Gastrocnemius medialis (tissue), 4 donors: ENCODE measurements around the gene ELMO1.

ENCODE experiments used
- POLR2A ChIP-seq, 2 donors: fragments of 450-650 bp; IDR thresholded peaks; one replicate each; pipeline ENCODE4 v1.6.1; 2017; ENCODE audit warnings: antibody characterized with exemption in 2 of 2, mild to moderate bottlenecking in 2 of 2, moderate library complexity in 2 of 2
- TF ChIP-seq, protein P1 (sequence below), 5 experiments: fragments of 450-650 bp in 3 of 5; fragments of 200-600 bp in 2 of 5; sonication (generic) in 2 of 5; IDR thresholded peaks in 4 of 5; conservative IDR thresholded peaks in 1 of 5; 1 replicate in 4 of 5; 2 replicates in 1 of 5; pipeline ENCODE4 v1.5.1; 2016 to 2019; ENCODE audit warnings: antibody characterized with exemption in 5 of 5, mild to moderate bottlenecking in 3 of 5, moderate library complexity in 3 of 5

DNA sequence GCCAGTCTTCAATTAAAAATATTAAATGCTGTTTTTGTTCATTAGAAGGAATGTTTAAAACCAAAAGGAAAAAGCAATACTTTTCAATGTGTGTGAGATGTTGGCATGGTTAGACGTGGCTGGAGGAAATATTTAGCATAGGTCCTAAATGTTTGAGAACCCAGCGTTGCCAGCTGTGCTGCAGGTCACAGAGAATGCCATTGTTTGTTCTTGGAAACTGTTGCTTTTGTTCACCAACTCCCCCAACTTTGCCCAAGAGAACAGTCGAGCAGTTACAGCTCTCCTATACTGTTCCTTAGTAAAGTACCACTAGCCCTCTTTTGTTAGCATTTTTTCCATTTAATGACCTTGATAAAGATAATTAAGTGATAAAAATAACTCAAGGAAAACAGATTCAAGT lies 44.5 kb upstream of the ELMO1 start:
- TF ChIP-seq, protein P1, sequence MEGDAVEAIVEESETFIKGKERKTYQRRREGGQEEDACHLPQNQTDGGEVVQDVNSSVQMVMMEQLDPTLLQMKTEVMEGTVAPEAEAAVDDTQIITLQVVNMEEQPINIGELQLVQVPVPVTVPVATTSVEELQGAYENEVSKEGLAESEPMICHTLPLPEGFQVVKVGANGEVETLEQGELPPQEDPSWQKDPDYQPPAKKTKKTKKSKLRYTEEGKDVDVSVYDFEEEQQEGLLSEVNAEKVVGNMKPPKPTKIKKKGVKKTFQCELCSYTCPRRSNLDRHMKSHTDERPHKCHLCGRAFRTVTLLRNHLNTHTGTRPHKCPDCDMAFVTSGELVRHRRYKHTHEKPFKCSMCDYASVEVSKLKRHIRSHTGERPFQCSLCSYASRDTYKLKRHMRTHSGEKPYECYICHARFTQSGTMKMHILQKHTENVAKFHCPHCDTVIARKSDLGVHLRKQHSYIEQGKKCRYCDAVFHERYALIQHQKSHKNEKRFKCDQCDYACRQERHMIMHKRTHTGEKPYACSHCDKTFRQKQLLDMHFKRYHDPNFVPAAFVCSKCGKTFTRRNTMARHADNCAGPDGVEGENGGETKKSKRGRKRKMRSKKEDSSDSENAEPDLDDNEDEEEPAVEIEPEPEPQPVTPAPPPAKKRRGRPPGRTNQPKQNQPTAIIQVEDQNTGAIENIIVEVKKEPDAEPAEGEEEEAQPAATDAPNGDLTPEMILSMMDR (IDR thresholded peaks at IDR 0.05 in 4 of 5, conservative IDR thresholded peaks at IDR 0.05 in 1 of 5): no peak
- no peak for TF ChIP-seq POLR2A (IDR thresholded peaks at IDR 0.05)
